CD14-positive monocyte (primary cell): ENCODE measurements around the gene MAB21L1. TPM values are rescaled to one million over a fixed set of nuclear protein-coding genes. Genes with fewer than 3 reads are reported as not detected.

Experiments
- DNase-seq, 3 donors: peaks; one replicate each; pipeline ENCODE4 v3.0.0-alpha.2; 2011 to 2022
- H2AFZ ChIP-seq: 2 replicates; pipeline ENCODE4 v1.6.0; 2012; ENCODE audit warnings: mild to moderate bottlenecking, low read depth, low read length, inconsistent platforms; ENCODE audit not compliant: insufficient read depth, poor library complexity, severe bottlenecking
- H3K27ac ChIP-seq, 2 donors: 1 replicate in 1 of 2; 2 replicates in 1 of 2; pipeline ENCODE4 v1.5.1; 2012 to 2013; ENCODE audit warnings: low read length in 2 of 2, control low read depth in 1 of 2, inconsistent platforms in 1 of 2, low read depth in 1 of 2, mild to moderate bottlenecking in 1 of 2
- H3K27me3 ChIP-seq, 2 donors: one replicate each; pipeline versions ENCODE4 v1.6.0 to v1.6.1; 2011 to 2013; ENCODE audit warnings: low read length in 2 of 2; ENCODE audit not compliant: control insufficient read depth in 2 of 2, insufficient read depth in 2 of 2
- H3K36me3 ChIP-seq, 2 donors: replicated peaks in 1 of 2; 1 replicate in 1 of 2; 2 replicates in 1 of 2; pipeline versions ENCODE4 v1.5.1 to v1.6.1; 2012 to 2013; ENCODE audit warnings: low read length in 2 of 2, control low read depth in 1 of 2, inconsistent platforms in 1 of 2, mild to moderate bottlenecking in 1 of 2; ENCODE audit not compliant: insufficient read depth in 2 of 2, control insufficient read depth in 1 of 2
- H3K4me1 ChIP-seq, 2 donors: 1 replicate in 1 of 2; 2 replicates in 1 of 2; pipeline versions ENCODE4 v1.5.1 to v1.6.1; 2012 to 2013; ENCODE audit warnings: low read length in 2 of 2, control low read depth in 1 of 2, inconsistent platforms in 1 of 2, mild to moderate bottlenecking in 1 of 2, moderate library complexity in 1 of 2; ENCODE audit not compliant: insufficient read depth in 2 of 2, control insufficient read depth in 1 of 2
- H3K4me2 ChIP-seq: replicated peaks from 2 replicates; pipeline ENCODE3; 2012; ENCODE audit warnings: low read length, moderate library complexity, mild to moderate bottlenecking; ENCODE audit not compliant: poor library complexity, severe bottlenecking; ENCODE audit errors: extremely low read depth
- H3K4me3 ChIP-seq, 3 experiments: fragments of 200-600 bp in 1 of 3; sonication (generic) in 1 of 3; replicated peaks in 1 of 3; 1 replicate in 2 of 3; 2 replicates in 1 of 3; pipeline ENCODE4 v1.5.1; 2011 to 2013; ENCODE audit warnings: low read length in 3 of 3, mild to moderate bottlenecking in 3 of 3, control low read depth in 2 of 3, low read depth in 2 of 3, inconsistent platforms in 1 of 3, moderate library complexity in 1 of 3
- H3K79me2 ChIP-seq: 2 replicates; pipeline ENCODE4 v1.6.0; 2012; ENCODE audit warnings: mild to moderate bottlenecking, control low read depth, inconsistent platforms, low read length, moderate library complexity; ENCODE audit not compliant: insufficient read depth
- H3K9ac ChIP-seq: 2 replicates; pipeline ENCODE4 v1.6.0; 2017; ENCODE audit warnings: low read length, mild to moderate bottlenecking; ENCODE audit not compliant: insufficient read depth, poor library complexity, severe bottlenecking
- H3K9me3 ChIP-seq, 2 donors: replicated peaks in 1 of 2; 1 replicate in 1 of 2; 2 replicates in 1 of 2; pipeline versions ENCODE4 v1.5.1 to v1.6.1; 2012 to 2013; ENCODE audit warnings: low read length in 2 of 2, control low read depth in 1 of 2; ENCODE audit not compliant: control insufficient read depth in 1 of 2, insufficient read depth in 1 of 2
- H4K20me1 ChIP-seq: 2 replicates; pipeline ENCODE4 v1.6.0; 2012; ENCODE audit warnings: mild to moderate bottlenecking, low read length, control low read depth, moderate library complexity; ENCODE audit not compliant: insufficient read depth
- H3K27ac Mint-ChIP-seq, 7 donors: one replicate each; pipeline ENCODE4 v1.8.0; 2020; ENCODE audit warnings: mild to moderate bottlenecking in 7 of 7, mixed read lengths in 7 of 7, moderate library complexity in 6 of 7, inconsistent platforms in 2 of 7
- H3K27me3 Mint-ChIP-seq, 3 donors: one replicate each; pipeline ENCODE4 v1.8.0; 2021 to 2022; ENCODE audit warnings: low read depth in 3 of 3, mild to moderate bottlenecking in 3 of 3, mixed read lengths in 3 of 3, moderate library complexity in 3 of 3, inconsistent platforms in 1 of 3
- H3K36me3 Mint-ChIP-seq, 2 donors: one replicate each; pipeline ENCODE4 v1.8.0; 2020; ENCODE audit warnings: mixed read lengths in 2 of 2, inconsistent platforms in 1 of 2, mild to moderate bottlenecking in 1 of 2
- H3K4me1 Mint-ChIP-seq: one replicate; pipeline ENCODE4 v1.8.0; 2020; ENCODE audit warnings: mild to moderate bottlenecking, mixed read lengths
- H3K4me3 Mint-ChIP-seq, 2 donors: one replicate each; pipeline ENCODE4 v1.8.0; 2020; ENCODE audit warnings: mild to moderate bottlenecking in 2 of 2, mixed read lengths in 2 of 2, moderate library complexity in 1 of 2
- H3K9me3 Mint-ChIP-seq, 7 donors: one replicate each; pipeline ENCODE4 v1.8.0; 2020 to 2022; ENCODE audit warnings: mixed read lengths in 7 of 7, mild to moderate bottlenecking in 6 of 7, moderate library complexity in 6 of 7, inconsistent platforms in 2 of 7
- WGBS: methylation state at CpG from one replicate; pipeline ENCODE4 v1.1.5; 2013; ENCODE audit warnings: missing lambda C conversion rate; ENCODE audit not compliant: insufficient coverage; 5-methylcytosine and 5-hydroxymethylcytosine counted together
- intact Hi-C, 2 donors: fragments of 100-400 bp; cut with micrococcal nuclease; formaldehyde crosslinking; loops; one replicate each; pipeline versions ENCODE4 v1.15.0 to v1.15.1; 2023
- polyA plus RNA-seq, 3 donors: library from polyadenylated mRNA; depleted of rRNA in 1 of 3; unstranded in 2 of 3; stranded (reverse) in 1 of 3; fragments of 300-500 nt in 2 of 3; fragments of >200 nt in 1 of 3; fragmentation: Illumina TruSeq in 2 of 3; gene quantifications; 1 replicate in 2 of 3; 2 replicates in 1 of 3; pipeline ENCODE4 v1.2.3, GENCODE V29; 2012 to 2021
- TF ChIP-seq, protein P1 (sequence below): fragments of 200-600 bp; IDR thresholded peaks from one replicate; pipeline ENCODE4 v1.8.0; 2022; ENCODE audit warnings: antibody characterized with exemption, mild to moderate bottlenecking

MAB21L1 gene
- polyA plus RNA-seq, 3 donors: not detected

DNA sequence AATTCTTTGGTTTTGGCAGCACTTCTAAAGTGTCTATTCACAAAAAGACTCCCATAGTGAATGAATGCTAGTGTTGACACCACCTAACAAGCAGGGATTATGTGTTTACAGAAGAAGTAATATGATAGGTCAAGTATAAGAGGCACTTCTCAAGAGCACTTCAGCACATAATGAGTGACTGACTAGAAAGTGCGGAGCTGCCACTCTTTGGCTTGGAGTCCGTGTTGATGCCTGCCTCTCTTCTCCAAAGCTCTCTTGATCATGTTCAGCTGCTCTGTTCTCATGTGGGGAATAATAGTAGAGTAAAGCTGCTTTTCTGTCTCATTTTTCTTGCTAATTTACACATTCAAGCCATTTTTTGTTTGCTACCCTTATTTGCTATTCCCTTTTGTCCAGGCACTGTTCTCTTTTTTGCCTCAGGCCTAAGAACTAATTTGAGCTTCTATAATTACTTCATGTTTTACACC, 22.7 kb upstream of the MAB21L1 start:
- H3K9me3 ChIP-seq: no peaks in the 10 kb centered on the region
- H3K36me3 ChIP-seq: no peaks in the 10 kb centered on the region
- no peak overlapping the region for H3K27ac ChIP-seq
- Mint-ChIP-seq H3K27ac (no peak overlapping the region), H3K27me3 (peaks cover 0 to under 1% (median 0%) of the 10 kb centered on the region in 3 donors), H3K36me3 (no peaks in the 10 kb centered on the region), H3K9me3 (peaks cover 0 to 6% (median 1%) of the 10 kb centered on the region in 7 donors), H3K4me3 (no peak overlapping the region), H3K4me1 (peaks cover 19% of the 10 kb centered on the region)
- H3K27me3 ChIP-seq: no peaks in the 10 kb centered on the region
- TF ChIP-seq, protein P1, sequence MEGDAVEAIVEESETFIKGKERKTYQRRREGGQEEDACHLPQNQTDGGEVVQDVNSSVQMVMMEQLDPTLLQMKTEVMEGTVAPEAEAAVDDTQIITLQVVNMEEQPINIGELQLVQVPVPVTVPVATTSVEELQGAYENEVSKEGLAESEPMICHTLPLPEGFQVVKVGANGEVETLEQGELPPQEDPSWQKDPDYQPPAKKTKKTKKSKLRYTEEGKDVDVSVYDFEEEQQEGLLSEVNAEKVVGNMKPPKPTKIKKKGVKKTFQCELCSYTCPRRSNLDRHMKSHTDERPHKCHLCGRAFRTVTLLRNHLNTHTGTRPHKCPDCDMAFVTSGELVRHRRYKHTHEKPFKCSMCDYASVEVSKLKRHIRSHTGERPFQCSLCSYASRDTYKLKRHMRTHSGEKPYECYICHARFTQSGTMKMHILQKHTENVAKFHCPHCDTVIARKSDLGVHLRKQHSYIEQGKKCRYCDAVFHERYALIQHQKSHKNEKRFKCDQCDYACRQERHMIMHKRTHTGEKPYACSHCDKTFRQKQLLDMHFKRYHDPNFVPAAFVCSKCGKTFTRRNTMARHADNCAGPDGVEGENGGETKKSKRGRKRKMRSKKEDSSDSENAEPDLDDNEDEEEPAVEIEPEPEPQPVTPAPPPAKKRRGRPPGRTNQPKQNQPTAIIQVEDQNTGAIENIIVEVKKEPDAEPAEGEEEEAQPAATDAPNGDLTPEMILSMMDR: no peak
- H3K4me1 ChIP-seq: peaks cover 8 to 27% of the 10 kb centered on the region in 2 donors
- DNase-seq: no peak
- no CpG with 5 or more reads among the region's 2 CpGs for WGBS
- H3K79me2 ChIP-seq: no peaks in the 10 kb centered on the region
- no peaks in the 10 kb centered on the region for H4K20me1 ChIP-seq
- H3K9ac ChIP-seq: no peak overlapping the region
- intact Hi-C loops: no loop called here
- H3K4me2 ChIP-seq: no peak overlapping the region
- no peak overlapping the region for H2AFZ ChIP-seq
- H3K4me3 ChIP-seq: no peak overlapping the region

GRCh38 chr13:35498231-35498630, 21.7 kb upstream of the MAB21L1 start:
- no peak overlapping the region for H3K4me3 ChIP-seq
- intact Hi-C loops: no loop called here

More at GRCh38 chr13:35498231-35498630, 21.7 kb upstream of the MAB21L1 start:
- Histone ChIP-seq H3K79me2 (no peaks in the 10 kb centered on the region), H3K9me3 (no peaks in the 10 kb centered on the region), H3K27ac (no peak overlapping the region), H2AFZ (no peak overlapping the region), H3K4me1 (peaks cover 8 to 27% of the 10 kb centered on the region in 2 donors), H3K27me3 (no peaks in the 10 kb centered on the region), H4K20me1 (no peaks in the 10 kb centered on the region), H3K36me3 (no peaks in the 10 kb centered on the region), H3K4me2 (no peak overlapping the region), H3K9ac (no peak overlapping the region)
- Mint-ChIP-seq H3K9me3 (peaks cover 0 to 6% (median 1%) of the 10 kb centered on the region in 7 donors), H3K27me3 (no peaks in the 10 kb centered on the region), H3K36me3 (no peaks in the 10 kb centered on the region), H3K27ac (no peak overlapping the region), H3K4me3 (no peak overlapping the region), H3K4me1 (peaks cover 19% of the 10 kb centered on the region)
- TF ChIP-seq, protein P1: no peak
- DNase-seq: no peak
